ENCODE data around the gene OR1I1. TPM values are rescaled to one million over a fixed set of nuclear protein-coding genes. Genes with fewer than 3 reads are reported as not detected.

The OR1I1 gene
- total and polyA plus RNA-seq, 12 donors, result not detected

- Histone ChIP-seq H3K4me3 (peak overlapping the region in 1 of 4 donors; percentile 62), H3K27me3 (no peaks in the 10 kb centered on the region), H3K36me3 (replicated peaks in 1 of 2) (peaks cover 0 to 15% of the 10 kb centered on the region in 2 donors), H3K4me1 (replicated peaks in 1 of 2) (peaks cover 24 to 31% of the 10 kb centered on the region in 2 donors), H3K9me3 (replicated peaks in 1 of 3) (no peaks in the 10 kb centered on the region), H3K27ac (peak overlapping the region; percentile 44 to 96 (median 91))
- TF ChIP-seq, protein P1, sequence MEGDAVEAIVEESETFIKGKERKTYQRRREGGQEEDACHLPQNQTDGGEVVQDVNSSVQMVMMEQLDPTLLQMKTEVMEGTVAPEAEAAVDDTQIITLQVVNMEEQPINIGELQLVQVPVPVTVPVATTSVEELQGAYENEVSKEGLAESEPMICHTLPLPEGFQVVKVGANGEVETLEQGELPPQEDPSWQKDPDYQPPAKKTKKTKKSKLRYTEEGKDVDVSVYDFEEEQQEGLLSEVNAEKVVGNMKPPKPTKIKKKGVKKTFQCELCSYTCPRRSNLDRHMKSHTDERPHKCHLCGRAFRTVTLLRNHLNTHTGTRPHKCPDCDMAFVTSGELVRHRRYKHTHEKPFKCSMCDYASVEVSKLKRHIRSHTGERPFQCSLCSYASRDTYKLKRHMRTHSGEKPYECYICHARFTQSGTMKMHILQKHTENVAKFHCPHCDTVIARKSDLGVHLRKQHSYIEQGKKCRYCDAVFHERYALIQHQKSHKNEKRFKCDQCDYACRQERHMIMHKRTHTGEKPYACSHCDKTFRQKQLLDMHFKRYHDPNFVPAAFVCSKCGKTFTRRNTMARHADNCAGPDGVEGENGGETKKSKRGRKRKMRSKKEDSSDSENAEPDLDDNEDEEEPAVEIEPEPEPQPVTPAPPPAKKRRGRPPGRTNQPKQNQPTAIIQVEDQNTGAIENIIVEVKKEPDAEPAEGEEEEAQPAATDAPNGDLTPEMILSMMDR (IDR thresholded peaks at IDR 0.05), result no peak
- no peak for TF ChIP-seq POLR2A (IDR thresholded peaks at IDR 0.05)
- intact Hi-C loops (cut with DNase I), result no loop called here
- DNase-seq, result no peak
- 41 to 44% (median 42%) methylated on average over 2 of the region's 2 CpGs for WGBS, 4 donors
Observed at GRCh38 chr19:15126131-15126910, 44.3 kb downstream of the OR1I1 start.

- Histone ChIP-seq H3K4me1 (replicated peaks in 1 of 2) (peaks cover 22 to 29% of the 10 kb centered on the region in 2 donors), H3K4me3 (no peak overlapping the region), H3K36me3 (replicated peaks in 1 of 2) (no peaks in the 10 kb centered on the region), H3K27ac (no peak overlapping the region), H3K9me3 (replicated peaks in 1 of 3) (no peaks in the 10 kb centered on the region), H3K27me3 (no peaks in the 10 kb centered on the region)
- intact Hi-C loops (cut with DNase I), result no loop called here
- 68 to 84% (median 78%) methylated on average over 6 of the region's 6 CpGs for WGBS, 4 donors
- peak in 1 of 7 donors; percentile 39 for DNase-seq
- TF ChIP-seq POLR2A (IDR thresholded peaks at IDR 0.05), result no peak
- TF ChIP-seq, protein P1 (IDR thresholded peaks at IDR 0.05), result no peak
Observed at GRCh38 chr19:15128162-15128770, 46.3 kb downstream of the OR1I1 start.

DNA sequence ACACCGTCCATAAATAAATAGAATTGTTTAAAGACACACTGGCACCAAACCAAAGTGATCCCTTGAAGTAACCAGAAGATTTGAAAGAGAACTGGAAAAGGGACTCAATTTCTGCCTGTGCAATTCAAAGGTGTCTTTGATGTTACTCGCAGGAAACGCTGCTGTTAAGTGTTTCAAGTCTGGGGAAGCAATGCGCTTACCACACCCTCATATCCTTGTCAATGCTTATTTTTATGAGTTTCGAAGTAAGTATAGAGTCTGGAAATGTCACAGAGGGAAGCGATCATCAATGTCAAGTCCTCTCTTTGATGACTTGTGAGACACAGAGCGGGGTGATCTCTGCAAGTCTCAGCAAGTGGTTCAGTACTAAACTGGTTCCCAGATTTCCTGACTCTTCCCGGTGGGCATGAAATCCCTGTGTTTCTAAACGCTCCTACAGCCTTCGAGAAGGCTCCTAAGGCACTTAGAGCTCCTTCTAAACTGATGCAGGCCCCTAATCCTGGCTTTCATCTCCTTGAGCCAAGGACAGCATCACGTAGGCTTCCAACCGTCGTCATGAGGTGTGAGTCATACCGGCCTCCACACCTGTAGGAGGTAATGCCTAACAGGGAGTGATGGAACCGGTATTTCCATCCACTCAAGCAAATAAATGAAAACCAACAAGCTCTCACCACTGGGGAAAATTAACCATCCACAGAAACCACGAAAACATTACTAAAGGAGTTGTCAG lies 48.0 kb downstream of the OR1I1 start:
- 70 to 72% (median 71%) methylated on average over 16 of the region's 16 CpGs for WGBS, 4 donors
- no peak for TF ChIP-seq POLR2A (IDR thresholded peaks at IDR 0.05)
- no peak for DNase-seq
- H3K27ac ChIP-seq, result no peak overlapping the region
- H3K4me3 ChIP-seq, result no peak overlapping the region
- intact Hi-C loops (cut with DNase I), result no loop called here
- H3K4me1 ChIP-seq (replicated peaks in 1 of 2), result peaks cover 9 to 11% of the 10 kb centered on the region in 2 donors
- H3K9me3 ChIP-seq (replicated peaks in 1 of 3), result no peaks in the 10 kb centered on the region
- no peaks in the 10 kb centered on the region for H3K27me3 ChIP-seq
- no peaks in the 10 kb centered on the region for H3K36me3 ChIP-seq (replicated peaks in 1 of 2)

DNA sequence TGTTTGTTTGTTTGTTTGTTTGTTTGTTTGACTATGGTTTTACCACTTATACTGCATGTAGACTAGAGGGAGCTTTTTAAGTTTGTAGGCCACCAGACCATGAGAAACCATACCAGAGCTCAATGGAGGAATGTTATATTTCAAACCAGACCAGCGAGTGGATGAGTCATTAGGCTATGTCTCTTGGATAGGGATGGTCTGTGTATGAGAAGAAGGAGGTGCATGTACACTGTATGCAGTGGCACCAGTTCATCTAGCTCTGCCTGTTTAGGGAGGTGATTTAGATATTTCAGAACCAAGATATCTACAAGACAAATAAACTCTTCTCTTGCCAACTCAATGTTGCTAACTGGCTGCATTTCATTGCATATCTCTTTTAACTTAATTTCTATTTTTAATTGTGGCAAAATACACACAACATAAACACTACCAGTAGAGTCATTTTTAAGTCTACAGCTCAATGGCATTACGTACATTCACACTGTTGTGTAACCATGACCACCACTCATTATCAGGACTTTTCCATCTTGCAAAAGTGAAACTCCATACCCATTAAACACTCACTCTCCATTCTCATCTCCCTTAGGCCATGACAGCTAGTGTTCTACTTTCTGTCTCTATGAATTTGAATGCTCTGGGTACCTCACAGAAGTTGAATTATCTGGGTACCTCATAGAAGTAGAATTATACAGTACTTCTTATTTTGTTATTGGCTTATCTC lies 54.4 kb downstream of the OR1I1 start:
- TF ChIP-seq, protein P1 (IDR thresholded peaks at IDR 0.05), result no peak
- no peak for TF ChIP-seq POLR2A (IDR thresholded peaks at IDR 0.05)
- DNase-seq, result no peak
- Histone ChIP-seq H3K27me3 (no peaks in the 10 kb centered on the region), H3K27ac (no peak overlapping the region), H3K4me3 (no peak overlapping the region), H3K36me3 (replicated peaks in 1 of 2) (no peaks in the 10 kb centered on the region), H3K4me1 (replicated peaks in 1 of 2) (no peaks in the 10 kb centered on the region), H3K9me3 (replicated peaks in 1 of 3) (no peaks in the 10 kb centered on the region)
- intact Hi-C loops (cut with DNase I), result loop anchor here in 1 of 2 donors (5.0 kb wide), 1 partner anchor 39 kb away; no protein-coding TSS in a partner anchor
- 37 to 71% (median 60%) methylated on average over 2 of the region's 2 CpGs for WGBS, 4 donors

Measured in adrenal gland (tissue), 12 donors.